ENCODE measurements around the gene DIS3.
"Not testable (repeated sequence)": the region's sequence is repeated elsewhere in the genome, so short reads cannot be mapped to it uniquely, and the experiment has no call there.

Gene DIS3

DNA sequence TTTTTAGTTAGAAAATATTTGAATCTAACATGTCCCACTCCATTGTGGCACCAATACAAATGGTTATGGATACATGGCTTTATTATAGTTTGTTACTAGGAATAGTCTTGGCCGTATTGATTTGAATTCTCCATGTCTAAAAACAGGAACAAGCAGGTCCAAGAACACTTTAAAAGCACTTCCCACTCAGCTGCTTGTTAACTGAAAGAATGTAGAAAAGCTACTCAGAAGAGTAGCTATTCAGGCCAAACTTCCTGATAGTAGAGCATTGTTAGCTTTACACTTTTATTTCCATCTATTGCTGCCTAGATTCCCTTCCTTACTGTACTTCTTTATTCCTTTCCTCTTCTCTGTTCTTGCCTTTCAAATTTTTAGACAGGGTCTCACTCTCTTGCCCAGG lies 7.1 kb upstream of the DIS3 start:
- Histone ChIP-seq H3K36me3 (peaks cover 18% of the 10 kb centered on the region), H3K4me3 (ENCODE audit: low read depth, low read length) (no peak overlapping the region), H3K9me3 (no peaks in the 10 kb centered on the region), H3K4me1 (no peaks in the 10 kb centered on the region), H3K27me3 (no peaks in the 10 kb centered on the region)
- TF ChIP-seq, protein P1, sequence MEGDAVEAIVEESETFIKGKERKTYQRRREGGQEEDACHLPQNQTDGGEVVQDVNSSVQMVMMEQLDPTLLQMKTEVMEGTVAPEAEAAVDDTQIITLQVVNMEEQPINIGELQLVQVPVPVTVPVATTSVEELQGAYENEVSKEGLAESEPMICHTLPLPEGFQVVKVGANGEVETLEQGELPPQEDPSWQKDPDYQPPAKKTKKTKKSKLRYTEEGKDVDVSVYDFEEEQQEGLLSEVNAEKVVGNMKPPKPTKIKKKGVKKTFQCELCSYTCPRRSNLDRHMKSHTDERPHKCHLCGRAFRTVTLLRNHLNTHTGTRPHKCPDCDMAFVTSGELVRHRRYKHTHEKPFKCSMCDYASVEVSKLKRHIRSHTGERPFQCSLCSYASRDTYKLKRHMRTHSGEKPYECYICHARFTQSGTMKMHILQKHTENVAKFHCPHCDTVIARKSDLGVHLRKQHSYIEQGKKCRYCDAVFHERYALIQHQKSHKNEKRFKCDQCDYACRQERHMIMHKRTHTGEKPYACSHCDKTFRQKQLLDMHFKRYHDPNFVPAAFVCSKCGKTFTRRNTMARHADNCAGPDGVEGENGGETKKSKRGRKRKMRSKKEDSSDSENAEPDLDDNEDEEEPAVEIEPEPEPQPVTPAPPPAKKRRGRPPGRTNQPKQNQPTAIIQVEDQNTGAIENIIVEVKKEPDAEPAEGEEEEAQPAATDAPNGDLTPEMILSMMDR (IDR thresholded peaks at IDR 0.05; ENCODE audit: low read depth, low read length): no peak
- DNase-seq: no peak

DNA sequence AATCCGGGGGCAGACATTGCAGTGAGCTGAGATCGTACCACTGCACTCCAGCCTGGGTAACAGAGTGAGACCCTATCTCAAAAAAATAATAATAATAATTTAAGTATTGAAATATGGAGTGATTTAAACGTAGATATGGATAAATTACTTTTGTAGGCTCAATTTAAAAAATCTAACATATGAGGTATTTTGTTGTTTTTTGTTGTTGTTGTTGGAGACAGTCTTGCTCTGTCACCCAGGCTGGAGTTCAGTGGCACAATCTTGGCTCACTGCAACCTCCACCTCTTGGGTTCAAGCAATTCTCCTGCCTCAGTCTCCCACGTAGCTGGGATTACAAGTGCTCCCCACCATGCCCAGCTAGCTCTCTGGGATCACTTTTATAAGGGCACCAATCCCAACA lies 3.0 kb upstream of the DIS3 start:
- not testable (repeated sequence) for H3K27me3 ChIP-seq; H3K36me3 ChIP-seq; H3K4me1 ChIP-seq; H3K9me3 ChIP-seq; DNase-seq; H3K4me3 ChIP-seq (ENCODE audit: low read depth, low read length)

DNA sequence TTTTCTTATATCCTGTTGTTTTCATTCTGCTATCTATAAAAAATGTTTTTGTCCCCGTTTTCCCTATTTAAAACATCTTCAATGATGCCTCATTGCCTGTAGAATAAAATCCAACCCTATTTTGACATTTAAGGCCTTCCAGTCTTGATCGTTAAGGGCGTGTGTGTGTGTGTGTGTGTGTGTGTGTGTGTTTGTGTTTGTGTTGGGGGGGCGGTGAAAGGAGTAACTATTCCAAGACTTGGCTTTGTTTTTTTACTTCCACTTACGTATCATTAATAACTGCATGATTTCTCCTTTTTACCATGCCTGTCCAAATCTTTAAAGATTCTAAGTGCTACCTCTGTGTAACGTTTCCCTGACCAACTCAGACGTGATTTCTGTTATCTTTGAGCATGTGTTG lies 1.0 kb upstream of the DIS3 start:
- TF ChIP-seq, protein P1 (IDR thresholded peaks at IDR 0.05; ENCODE audit: low read depth, low read length): no peak
- no peaks in the 10 kb centered on the region for H3K4me1 ChIP-seq
- no peak for DNase-seq
- H3K27me3 ChIP-seq: no peaks in the 10 kb centered on the region
- peak overlapping the region; percentile 98 for H3K4me3 ChIP-seq (ENCODE audit: low read depth, low read length)
- no peaks in the 10 kb centered on the region for H3K9me3 ChIP-seq
- peaks cover 16% of the 10 kb centered on the region for H3K36me3 ChIP-seq

DNA sequence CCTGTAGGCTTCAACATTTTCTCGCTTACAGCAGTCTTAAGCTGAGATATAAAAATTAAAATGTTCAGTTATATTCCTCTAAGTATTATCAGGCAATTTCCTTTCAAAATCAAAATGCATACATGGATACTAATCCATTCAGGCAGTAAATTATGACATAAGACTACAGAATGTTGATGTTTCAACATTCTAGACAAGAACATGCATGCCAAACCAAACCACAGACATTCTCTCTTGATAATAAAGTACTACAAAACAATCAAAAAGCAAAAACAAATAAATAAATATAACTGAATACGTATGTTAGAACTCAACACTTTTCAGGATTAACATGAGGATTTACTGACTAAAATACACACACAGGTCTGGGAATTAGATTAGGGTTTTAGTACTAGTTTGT lies 7.7 kb downstream of the DIS3 start:
- Histone ChIP-seq H3K4me3 (ENCODE audit: low read depth, low read length) (no peak overlapping the region), H3K9me3 (no peaks in the 10 kb centered on the region), H3K36me3 (peaks cover 86% of the 10 kb centered on the region), H3K27me3 (no peaks in the 10 kb centered on the region), H3K4me1 (no peaks in the 10 kb centered on the region)
- DNase-seq: no peak
- TF ChIP-seq, protein P1 (IDR thresholded peaks at IDR 0.05; ENCODE audit: low read depth, low read length): no peak

DNA sequence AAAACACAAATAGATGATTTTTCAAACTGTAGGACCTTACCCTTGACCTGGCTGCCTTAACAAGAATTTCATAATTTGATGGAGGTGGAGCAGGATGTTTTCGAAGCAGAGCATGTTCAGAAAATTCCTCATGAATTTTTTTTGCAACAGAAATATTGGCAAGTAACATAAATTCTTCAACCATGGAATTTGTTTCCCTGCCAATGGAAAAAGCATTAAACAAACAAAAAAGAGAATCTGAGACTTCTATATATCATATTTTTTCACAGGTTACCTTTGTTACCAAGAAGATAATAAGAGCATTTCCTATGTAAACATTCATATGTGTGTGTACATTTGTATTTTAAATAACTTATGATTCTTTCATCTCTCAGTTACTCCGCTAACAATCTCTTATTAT lies 18.3 kb downstream of the DIS3 start:
- H3K9me3 ChIP-seq: no peaks in the 10 kb centered on the region
- H3K36me3 ChIP-seq: peaks cover 88% of the 10 kb centered on the region
- DNase-seq: no peak
- TF ChIP-seq, protein P1 (IDR thresholded peaks at IDR 0.05; ENCODE audit: low read depth, low read length): no peak
- no peaks in the 10 kb centered on the region for H3K27me3 ChIP-seq
- no peaks in the 10 kb centered on the region for H3K4me1 ChIP-seq
- H3K4me3 ChIP-seq (ENCODE audit: low read depth, low read length): no peak overlapping the region

DNA sequence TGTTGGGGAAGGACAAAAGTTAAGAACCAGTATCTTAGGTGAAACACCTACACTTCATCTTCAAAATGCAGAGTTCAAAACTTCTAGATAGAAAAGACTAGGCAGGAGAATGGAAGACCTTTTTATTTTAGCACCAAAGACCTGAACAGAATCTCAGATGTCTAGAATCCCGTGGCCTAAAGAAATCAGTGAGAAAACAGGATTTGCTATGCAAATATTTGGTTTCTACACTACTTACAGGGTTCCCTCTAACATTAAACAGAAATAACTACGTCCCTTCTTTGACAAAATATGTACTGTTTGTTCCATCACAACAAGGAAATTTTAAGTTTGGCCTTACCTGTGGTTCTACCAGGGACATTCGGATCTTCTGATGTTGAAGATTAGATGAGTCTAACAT lies 21.5 kb downstream of the DIS3 start:
- TF ChIP-seq, protein P1 (IDR thresholded peaks at IDR 0.05; ENCODE audit: low read depth, low read length): no peak
- H3K9me3 ChIP-seq: no peaks in the 10 kb centered on the region
- no peak for DNase-seq
- peaks cover 82% of the 10 kb centered on the region for H3K36me3 ChIP-seq
- H3K27me3 ChIP-seq: no peaks in the 10 kb centered on the region
- H3K4me1 ChIP-seq: no peaks in the 10 kb centered on the region
- H3K4me3 ChIP-seq (ENCODE audit: low read depth, low read length): no peak overlapping the region

Data from BE2C (cell line).